Calu3 (cell line): ENCODE results near the gene CAPRIN2. TPM values are rescaled to one million over a fixed set of nuclear protein-coding genes. Genes with fewer than 3 reads are reported as not detected.

Experiments
- BruUV-seq: library from RNA; stranded (reverse); fragments of 400-500 nt; replicated peaks from 2 replicates; lab custom pipeline; 2021; lab: Mats Ljungman, UMichigan
- CTCF ChIA-PET: fragments of 300-600 bp; sonication (Branson Sonifier 250); formaldehyde crosslinking; loops from one replicate; lab custom pipeline; 2022; ENCODE audit warnings: antibody characterized with exemption; lab: Charles Lee
- DNase-seq: peaks from one replicate; pipeline ENCODE4 v3.0.0; 2022
- H3K27ac Mint-ChIP-seq: one replicate; pipeline ENCODE4 v1.8.0; 2022; ENCODE audit warnings: mixed read lengths; ENCODE audit not compliant: unreplicated experiment
- H3K27me3 Mint-ChIP-seq: one replicate; pipeline ENCODE4 v1.8.0; 2022; ENCODE audit warnings: mixed read lengths; ENCODE audit not compliant: unreplicated experiment
- H3K36me3 Mint-ChIP-seq: one replicate; pipeline ENCODE4 v1.8.0; 2022; ENCODE audit warnings: mild to moderate bottlenecking, moderate library complexity, mixed read lengths; ENCODE audit not compliant: insufficient read depth, unreplicated experiment
- H3K4me1 Mint-ChIP-seq: one replicate; pipeline ENCODE4 v1.8.0; 2022; ENCODE audit warnings: mild to moderate bottlenecking, low read depth, mixed read lengths; ENCODE audit not compliant: unreplicated experiment
- H3K4me3 Mint-ChIP-seq: one replicate; pipeline ENCODE4 v1.8.0; 2022; ENCODE audit warnings: mild to moderate bottlenecking, low read depth, moderate library complexity, mixed read lengths; ENCODE audit not compliant: unreplicated experiment
- H3K9me3 Mint-ChIP-seq: one replicate; pipeline ENCODE4 v1.8.0; 2022; ENCODE audit warnings: low read depth, mixed read lengths; ENCODE audit not compliant: unreplicated experiment
- CTCF ChIP-seq: fragments of 200-600 bp; IDR thresholded peaks from one replicate; pipeline ENCODE4 v1.8.0; 2022; ENCODE audit warnings: antibody characterized with exemption; ENCODE audit not compliant: unreplicated experiment
- intact Hi-C: fragments of 100-400 bp; cut with micrococcal nuclease; formaldehyde crosslinking; loops from one replicate; pipeline ENCODE4 v1.10.0; 2022; ENCODE audit not compliant: unreplicated experiment
- total RNA-seq: library from RNA; stranded (reverse); gene quantifications from 2 replicates; pipeline ENCODE4 v1.2.3, GENCODE V29; 2022

Gene CAPRIN2
- total RNA-seq, 1 experiment from 2014 or later = 52.2 TPM

GRCh38 chr12:30691122-30691879, 63.5 kb downstream of the CAPRIN2 start:
- CTCF ChIA-PET = no interaction called here
- TF ChIP-seq CTCF = no peak
- DNase-seq = no peak
- peaks cover 25% of the 10 kb centered on the region for H3K4me1 Mint-ChIP-seq
- no peaks in the 10 kb centered on the region for H3K27me3 Mint-ChIP-seq
- no peak overlapping the region for H3K27ac Mint-ChIP-seq
- H3K36me3 Mint-ChIP-seq = peaks cover 27% of the 10 kb centered on the region
- H3K9me3 Mint-ChIP-seq = no peaks in the 10 kb centered on the region
- no peak overlapping the region for H3K4me3 Mint-ChIP-seq
- intact Hi-C loops = no loop called here
- BruUV-seq = no TSS peak

GRCh38 chr12:30687265-30687986, 67.3 kb downstream of the CAPRIN2 start:
- H3K27ac Mint-ChIP-seq = no peak overlapping the region
- no TSS peak for BruUV-seq
- intact Hi-C loops = no loop called here
- H3K4me1 Mint-ChIP-seq = peaks cover 3% of the 10 kb centered on the region
- H3K27me3 Mint-ChIP-seq = no peaks in the 10 kb centered on the region
- no peak for DNase-seq
- peaks cover 12% of the 10 kb centered on the region for H3K36me3 Mint-ChIP-seq
- no peaks in the 10 kb centered on the region for H3K9me3 Mint-ChIP-seq
- no peak overlapping the region for H3K4me3 Mint-ChIP-seq
- CTCF ChIA-PET = no interaction called here
- no peak for TF ChIP-seq CTCF

- TF ChIP-seq CTCF = no peak
- CTCF ChIA-PET = no interaction called here
- no peak overlapping the region for H3K4me3 Mint-ChIP-seq
- BruUV-seq = no TSS peak
- no peak for DNase-seq
- no peaks in the 10 kb centered on the region for H3K27me3 Mint-ChIP-seq
- intact Hi-C loops = no loop called here
- no peak overlapping the region for H3K27ac Mint-ChIP-seq
- H3K4me1 Mint-ChIP-seq = no peaks in the 10 kb centered on the region
- no peaks in the 10 kb centered on the region for H3K9me3 Mint-ChIP-seq
- peaks cover under 1% of the 10 kb centered on the region for H3K36me3 Mint-ChIP-seq
Measured at GRCh38 chr12:30679241-30679640, 75.5 kb downstream of the CAPRIN2 start.

GRCh38 chr12:30678221-30678620, 76.5 kb downstream of the CAPRIN2 start:
- no TSS peak for BruUV-seq
- TF ChIP-seq CTCF = no peak
- Mint-ChIP-seq H3K27me3 (no peaks in the 10 kb centered on the region), H3K4me3 (no peak overlapping the region), H3K36me3 (no peaks in the 10 kb centered on the region), H3K9me3 (no peaks in the 10 kb centered on the region), H3K4me1 (no peaks in the 10 kb centered on the region), H3K27ac (no peak overlapping the region)
- no peak for DNase-seq
- CTCF ChIA-PET = interaction anchor here (0.7 kb wide), 1 partner anchor 25 kb away, joined by 4 read pairs; no protein-coding TSS in a partner anchor
- intact Hi-C loops = no loop called here
